ENCODE measurements around the gene NDUFS8.
A peak's percentile ranks its signal among the peaks of the same experiment; 100 is the strongest.

NDUFS8 gene

DNA sequence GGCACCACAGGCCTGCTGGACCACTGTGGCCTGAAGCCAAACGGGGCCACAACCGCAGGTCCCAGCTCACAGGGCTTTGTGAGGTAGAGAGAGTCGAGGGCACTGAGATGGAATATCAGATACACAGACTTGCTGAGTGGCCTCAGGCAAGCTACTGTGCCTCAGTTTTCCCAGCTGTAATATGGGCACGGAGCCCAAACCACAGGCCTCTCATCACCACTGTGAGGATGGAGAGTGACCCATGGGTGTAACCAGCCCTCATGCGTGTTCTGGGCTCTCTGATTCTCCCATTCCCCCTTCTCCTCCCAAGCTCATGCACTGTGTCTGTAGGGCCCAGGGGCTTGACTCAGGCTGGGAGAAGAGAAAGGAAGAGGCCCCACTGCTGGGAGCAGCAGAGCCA is 30.8 kb upstream of the NDUFS8 start:
- Histone ChIP-seq H3K4me2 (ENCODE audit: low read length) (no peak overlapping the region), H3K4me3 (ENCODE audit: low read depth, low read length) (no peak overlapping the region), H3K4ac (ENCODE audit: low read depth, low read length) (no peak overlapping the region), H3K79me2 (ENCODE audit: control insufficient read depth, insufficient read depth, low read length, poor library complexity) (no peaks in the 10 kb centered on the region), H3K27me3 (ENCODE audit: insufficient read depth, low read length) (no peaks in the 10 kb centered on the region), H4K8ac (ENCODE audit: low read depth, low read length) (no peak overlapping the region), H4K91ac (ENCODE audit: low read depth, low read length) (no peak overlapping the region), H2BK120ac (ENCODE audit: insufficient read depth, low read length, poor library complexity) (no peak overlapping the region), H2AFZ (ENCODE audit: insufficient read depth, low read length, poor library complexity) (no peak overlapping the region), H2BK5ac (ENCODE audit: low read depth, low read length, poor library complexity) (no peak overlapping the region), H2AK5ac (ENCODE audit: low read length) (no peak overlapping the region), H3K23ac (ENCODE audit: low read length) (no peak overlapping the region), H3K79me1 (ENCODE audit: low read length) (peaks cover 2% of the 10 kb centered on the region), H4K12ac (ENCODE audit: low read depth, low read length) (no peak overlapping the region), H3K4me1 (ENCODE audit: control insufficient read depth in 1 of 2, insufficient read depth in 2 of 2, low read length in 2 of 2) (peaks cover 4 to 14% of the 10 kb centered on the region in 2 experiments), H3K36me3 (ENCODE audit: control insufficient read depth in 1 of 2, insufficient read depth in 2 of 2, low read length in 2 of 2) (no peaks in the 10 kb centered on the region), H2BK12ac (ENCODE audit: low read length) (no peak overlapping the region), H3K9me3 (ENCODE audit: insufficient read depth, low read depth, low read length) (peaks cover 3% of the 10 kb centered on the region), H3K18ac (ENCODE audit: low read length) (no peak overlapping the region), H3K27ac (ENCODE audit: low read depth, low read length) (no peak overlapping the region), H3K9ac (ENCODE audit: low read length) (no peak overlapping the region), H3K14ac (ENCODE audit: low read length) (no peak overlapping the region)
- WGBS (ENCODE audit: extremely low coverage, insufficient coverage, insufficient read length), result no CpG with 5 or more reads among the region's 5 CpGs
- no peak for DNase-seq

DNA sequence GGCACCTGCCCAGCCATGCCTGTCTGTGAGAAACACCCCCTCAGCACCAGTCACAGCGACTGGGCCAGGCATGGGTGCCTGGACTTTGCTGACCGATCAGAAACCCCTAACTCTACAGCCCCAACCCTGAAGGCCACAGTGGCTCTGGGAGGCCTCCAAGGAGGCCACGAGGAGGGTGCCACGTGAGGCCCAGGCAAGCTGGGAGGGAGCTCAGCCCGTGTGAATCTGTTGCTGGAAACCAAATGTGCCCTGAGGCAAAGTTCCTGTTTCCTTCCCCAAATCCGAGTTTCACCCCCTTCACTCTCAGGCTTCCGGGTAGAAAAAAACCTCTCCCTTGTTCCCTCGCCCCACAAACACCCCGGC is 27.9 kb upstream of the NDUFS8 start:
- no peaks in the 10 kb centered on the region for H3K27me3 ChIP-seq (ENCODE audit: insufficient read depth, low read length)
- no peak overlapping the region for H2BK5ac ChIP-seq (ENCODE audit: low read depth, low read length, poor library complexity)
- peaks cover 2% of the 10 kb centered on the region for H3K79me1 ChIP-seq (ENCODE audit: low read length)
- no peak overlapping the region for H2BK12ac ChIP-seq (ENCODE audit: low read length)
- no peak overlapping the region for H4K8ac ChIP-seq (ENCODE audit: low read depth, low read length)
- no peak overlapping the region for H2BK120ac ChIP-seq (ENCODE audit: insufficient read depth, low read length, poor library complexity)
- H3K27ac ChIP-seq (ENCODE audit: low read depth, low read length), result no peak overlapping the region
- H3K9me3 ChIP-seq (ENCODE audit: insufficient read depth, low read depth, low read length), result peaks cover 3% of the 10 kb centered on the region
- no peaks in the 10 kb centered on the region for H3K79me2 ChIP-seq (ENCODE audit: control insufficient read depth, insufficient read depth, low read length, poor library complexity)
- no peak overlapping the region for H2AFZ ChIP-seq (ENCODE audit: insufficient read depth, low read length, poor library complexity)
- H3K4ac ChIP-seq (ENCODE audit: low read depth, low read length), result no peak overlapping the region
- no peak overlapping the region for H3K9ac ChIP-seq (ENCODE audit: low read length)
- H3K36me3 ChIP-seq (ENCODE audit: control insufficient read depth in 1 of 2, insufficient read depth in 2 of 2, low read length in 2 of 2), result no peaks in the 10 kb centered on the region
- H4K12ac ChIP-seq (ENCODE audit: low read depth, low read length), result no peak overlapping the region
- peaks cover 0 to 12% of the 10 kb centered on the region in 2 experiments for H3K4me1 ChIP-seq (ENCODE audit: control insufficient read depth in 1 of 2, insufficient read depth in 2 of 2, low read length in 2 of 2)
- H3K18ac ChIP-seq (ENCODE audit: low read length), result no peak overlapping the region
- no peak overlapping the region for H3K4me2 ChIP-seq (ENCODE audit: low read length)
- no CpG with 5 or more reads among the region's 9 CpGs for WGBS (ENCODE audit: extremely low coverage, insufficient coverage, insufficient read length)
- DNase-seq, result no peak
- H3K4me3 ChIP-seq (ENCODE audit: low read depth, low read length), result no peak overlapping the region
- no peak overlapping the region for H3K14ac ChIP-seq (ENCODE audit: low read length)
- no peak overlapping the region for H2AK5ac ChIP-seq (ENCODE audit: low read length)
- H4K91ac ChIP-seq (ENCODE audit: low read depth, low read length), result no peak overlapping the region
- no peak overlapping the region for H3K23ac ChIP-seq (ENCODE audit: low read length)

DNA sequence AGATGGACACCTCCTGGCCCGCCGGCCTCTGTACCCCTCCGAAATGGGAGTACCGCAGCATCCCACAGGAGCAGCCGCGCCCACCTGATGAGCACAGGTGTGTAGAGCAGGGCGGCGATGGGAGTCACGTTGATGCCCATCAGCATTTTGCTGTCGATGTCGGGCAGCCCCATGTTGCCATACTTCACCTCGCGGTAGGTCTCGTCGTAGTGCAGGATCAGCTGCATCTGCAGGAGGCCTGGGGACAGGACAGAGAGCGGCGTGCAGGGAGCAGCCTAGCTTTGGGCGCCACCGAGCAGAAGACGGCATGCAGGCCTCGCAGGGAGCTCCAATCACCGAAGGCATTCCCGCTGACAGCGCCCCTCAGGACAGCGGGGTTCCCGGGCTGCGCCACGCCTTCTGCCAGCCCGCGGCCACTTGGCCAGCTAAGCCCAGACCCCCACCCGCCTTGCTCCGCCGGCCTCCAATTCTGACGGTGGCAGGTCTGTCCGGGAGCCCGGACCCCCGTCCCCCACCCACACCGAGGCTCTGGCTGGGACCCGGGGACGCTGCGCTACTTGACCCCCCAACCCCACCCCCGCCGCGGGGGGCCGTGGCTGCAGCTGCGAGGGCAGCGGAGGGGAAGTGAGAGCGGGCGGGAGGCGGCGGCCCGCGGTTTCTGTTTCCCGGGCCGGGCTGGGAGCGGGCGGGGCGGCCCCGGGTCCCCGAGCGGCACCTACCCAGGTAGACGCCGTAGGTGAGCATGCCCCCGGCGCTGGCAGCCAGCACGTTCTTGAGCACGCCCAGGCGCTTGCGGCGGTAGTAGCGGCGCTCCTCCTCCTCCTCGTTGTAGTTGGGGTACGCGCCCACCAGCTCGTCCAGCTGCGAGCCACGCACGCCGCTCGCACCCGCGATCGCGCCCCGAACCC is 27.3 kb upstream of the NDUFS8 start:
- Histone ChIP-seq H3K18ac (ENCODE audit: low read length) (peak overlapping the region; percentile 76), H3K4me3 (ENCODE audit: low read depth, low read length) (peak overlapping the region; percentile 74), H3K4ac (ENCODE audit: low read depth, low read length) (peak overlapping the region; percentile 60), H3K27ac (ENCODE audit: low read depth, low read length) (no peak overlapping the region), H3K79me1 (ENCODE audit: low read length) (peaks cover 2% of the 10 kb centered on the region), H3K14ac (ENCODE audit: low read length) (peak overlapping the region; percentile 61), H4K12ac (ENCODE audit: low read depth, low read length) (no peak overlapping the region), H2BK120ac (ENCODE audit: insufficient read depth, low read length, poor library complexity) (no peak overlapping the region), H2BK12ac (ENCODE audit: low read length) (no peak overlapping the region), H2AK5ac (ENCODE audit: low read length) (no peak overlapping the region), H4K8ac (ENCODE audit: low read depth, low read length) (peak overlapping the region; percentile 50), H3K9ac (ENCODE audit: low read length) (no peak overlapping the region), H3K79me2 (ENCODE audit: control insufficient read depth, insufficient read depth, low read length, poor library complexity) (no peaks in the 10 kb centered on the region), H3K36me3 (ENCODE audit: control insufficient read depth in 1 of 2, insufficient read depth in 2 of 2, low read length in 2 of 2) (no peaks in the 10 kb centered on the region), H3K23ac (ENCODE audit: low read length) (no peak overlapping the region), H4K91ac (ENCODE audit: low read depth, low read length) (no peak overlapping the region), H3K27me3 (ENCODE audit: insufficient read depth, low read length) (no peaks in the 10 kb centered on the region), H3K4me2 (ENCODE audit: low read length) (peak overlapping the region; percentile 77), H3K9me3 (ENCODE audit: insufficient read depth, low read depth, low read length) (peaks cover 1% of the 10 kb centered on the region), H2BK5ac (ENCODE audit: low read depth, low read length, poor library complexity) (peak overlapping the region; percentile 32), H3K4me1 (ENCODE audit: control insufficient read depth in 1 of 2, insufficient read depth in 2 of 2, low read length in 2 of 2) (peaks cover 0 to 12% of the 10 kb centered on the region in 2 experiments), H2AFZ (ENCODE audit: insufficient read depth, low read length, poor library complexity) (no peak overlapping the region)
- no CpG with 5 or more reads among the region's 86 CpGs for WGBS (ENCODE audit: extremely low coverage, insufficient coverage, insufficient read length)
- DNase-seq, result peak; percentile 57 to 58

- Histone ChIP-seq H4K8ac (ENCODE audit: low read depth, low read length) (peak within 1 kb of the TSS; percentile 50), H2BK12ac (ENCODE audit: low read length) (no peak within 1 kb of the TSS), H3K23ac (ENCODE audit: low read length) (no peak within 1 kb of the TSS), H3K18ac (ENCODE audit: low read length) (peak within 1 kb of the TSS; percentile 76), H3K79me1 (ENCODE audit: low read length) (peaks cover 2% of the 10 kb centered on the region), H2BK5ac (ENCODE audit: low read depth, low read length, poor library complexity) (peak within 1 kb of the TSS; percentile 32), H3K27me3 (ENCODE audit: insufficient read depth, low read length) (no peaks in the 10 kb centered on the region), H3K79me2 (ENCODE audit: control insufficient read depth, insufficient read depth, low read length, poor library complexity) (no peaks in the 10 kb centered on the region), H3K9ac (ENCODE audit: low read length) (no peak within 1 kb of the TSS), H4K12ac (ENCODE audit: low read depth, low read length) (no peak within 1 kb of the TSS), H2AFZ (ENCODE audit: insufficient read depth, low read length, poor library complexity) (peak within 1 kb of the TSS; percentile 17), H4K91ac (ENCODE audit: low read depth, low read length) (no peak within 1 kb of the TSS), H3K27ac (ENCODE audit: low read depth, low read length) (no peak within 1 kb of the TSS), H3K4ac (ENCODE audit: low read depth, low read length) (peak within 1 kb of the TSS; percentile 60), H3K9me3 (ENCODE audit: insufficient read depth, low read depth, low read length) (peaks cover 1% of the 10 kb centered on the region), H3K4me2 (ENCODE audit: low read length) (peak within 1 kb of the TSS; percentile 77), H2BK120ac (ENCODE audit: insufficient read depth, low read length, poor library complexity) (no peak within 1 kb of the TSS), H3K36me3 (ENCODE audit: control insufficient read depth in 1 of 2, insufficient read depth in 2 of 2, low read length in 2 of 2) (no peaks in the 10 kb centered on the region), H2AK5ac (ENCODE audit: low read length) (peak within 1 kb of the TSS; percentile 17), H3K4me1 (ENCODE audit: control insufficient read depth in 1 of 2, insufficient read depth in 2 of 2, low read length in 2 of 2) (peaks cover 0 to 12% of the 10 kb centered on the region in 2 experiments), H3K4me3 (ENCODE audit: low read depth, low read length) (peak within 1 kb of the TSS; percentile 74), H3K14ac (ENCODE audit: low read length) (peak within 1 kb of the TSS; percentile 61)
- no CpG with 5 or more reads among the region's 64 CpGs for WGBS (ENCODE audit: extremely low coverage, insufficient coverage, insufficient read length)
- DNase-seq, result peak; percentile 78
Observed at GRCh38 chr11:68003846-68004550, 26.5 kb upstream of the NDUFS8 start, which contains the start of gene UNC93B1. Gene UNC93B1, minus strand, starts transcription at chr11:68004097. Its CDS starts 54 bp downstream, at chr11:68004043.

All from trophoblast cell (in vitro differentiated cells and primary cell).